ENCODE results near the gene RBM43.

RBM43 gene

GRCh38 chr2:151269798-151270568 lies 8.3 kb upstream of the RBM43 start:
- no peaks in the 10 kb centered on the region for H3K4me1 ChIP-seq (ENCODE audit: control insufficient read depth in 5 of 5, insufficient read depth in 5 of 5, low read length in 5 of 5)
- no peak overlapping the region for H3K9ac ChIP-seq (ENCODE audit: low read length in 5 of 5)
- H3K4me3 ChIP-seq (ENCODE audit: low read depth in 1 of 5, low read length in 5 of 5): no peak overlapping the region
- no peaks in the 10 kb centered on the region for H3K9me3 ChIP-seq (ENCODE audit: control insufficient read depth in 5 of 5, low read length in 5 of 5)
- H3K27me3 ChIP-seq (ENCODE audit: control insufficient read depth in 5 of 5, insufficient read depth in 4 of 5, low read length in 5 of 5): no peaks in the 10 kb centered on the region
- H3K27ac ChIP-seq (ENCODE audit: low read depth, low read length): no peak overlapping the region
- peaks cover 21 to 32% (median 26%) of the 10 kb centered on the region in 5 donors for H3K36me3 ChIP-seq (ENCODE audit: control insufficient read depth in 5 of 5, insufficient read depth in 5 of 5, low read length in 5 of 5)

GRCh38 chr2:151268085-151268484 lies 6.4 kb upstream of the RBM43 start:
- Histone ChIP-seq H3K9ac (ENCODE audit: low read length in 5 of 5) (no peak overlapping the region), H3K36me3 (ENCODE audit: control insufficient read depth in 5 of 5, insufficient read depth in 5 of 5, low read length in 5 of 5) (peaks cover 19 to 26% (median 22%) of the 10 kb centered on the region in 5 donors), H3K27me3 (ENCODE audit: control insufficient read depth in 5 of 5, insufficient read depth in 4 of 5, low read length in 5 of 5) (no peaks in the 10 kb centered on the region), H3K9me3 (ENCODE audit: control insufficient read depth in 5 of 5, low read length in 5 of 5) (no peaks in the 10 kb centered on the region), H3K27ac (ENCODE audit: low read depth, low read length) (no peak overlapping the region), H3K4me3 (ENCODE audit: low read depth in 1 of 5, low read length in 5 of 5) (no peak overlapping the region), H3K4me1 (ENCODE audit: control insufficient read depth in 5 of 5, insufficient read depth in 5 of 5, low read length in 5 of 5) (no peaks in the 10 kb centered on the region)

GRCh38 chr2:151267537-151267936 lies 5.9 kb upstream of the RBM43 start:
- H3K9ac ChIP-seq (ENCODE audit: low read length in 5 of 5): no peak overlapping the region
- peaks cover 15 to 22% (median 19%) of the 10 kb centered on the region in 5 donors for H3K36me3 ChIP-seq (ENCODE audit: control insufficient read depth in 5 of 5, insufficient read depth in 5 of 5, low read length in 5 of 5)
- H3K9me3 ChIP-seq (ENCODE audit: control insufficient read depth in 5 of 5, low read length in 5 of 5): no peaks in the 10 kb centered on the region
- H3K27me3 ChIP-seq (ENCODE audit: control insufficient read depth in 5 of 5, insufficient read depth in 4 of 5, low read length in 5 of 5): no peaks in the 10 kb centered on the region
- H3K27ac ChIP-seq (ENCODE audit: low read depth, low read length): no peak overlapping the region
- H3K4me1 ChIP-seq (ENCODE audit: control insufficient read depth in 5 of 5, insufficient read depth in 5 of 5, low read length in 5 of 5): no peaks in the 10 kb centered on the region
- H3K4me3 ChIP-seq (ENCODE audit: low read depth in 1 of 5, low read length in 5 of 5): no peak overlapping the region

GRCh38 chr2:151265991-151266390 lies 4.3 kb upstream of the RBM43 start:
- no peak overlapping the region for H3K27ac ChIP-seq (ENCODE audit: low read depth, low read length)
- no peaks in the 10 kb centered on the region for H3K27me3 ChIP-seq (ENCODE audit: control insufficient read depth in 5 of 5, insufficient read depth in 4 of 5, low read length in 5 of 5)
- H3K36me3 ChIP-seq (ENCODE audit: control insufficient read depth in 5 of 5, insufficient read depth in 5 of 5, low read length in 5 of 5): peaks cover 8 to 13% (median 11%) of the 10 kb centered on the region in 5 donors
- H3K4me1 ChIP-seq (ENCODE audit: control insufficient read depth in 5 of 5, insufficient read depth in 5 of 5, low read length in 5 of 5): peaks cover 2 to 7% (median 6%) of the 10 kb centered on the region in 5 donors
- no peaks in the 10 kb centered on the region for H3K9me3 ChIP-seq (ENCODE audit: control insufficient read depth in 5 of 5, low read length in 5 of 5)
- no peak overlapping the region for H3K4me3 ChIP-seq (ENCODE audit: low read depth in 1 of 5, low read length in 5 of 5)
- no peak overlapping the region for H3K9ac ChIP-seq (ENCODE audit: low read length in 5 of 5)

- Histone ChIP-seq H3K27me3 (ENCODE audit: control insufficient read depth in 5 of 5, insufficient read depth in 4 of 5, low read length in 5 of 5) (no peaks in the 10 kb centered on the region), H3K27ac (ENCODE audit: low read depth, low read length) (no peak overlapping the region), H3K4me3 (ENCODE audit: low read depth in 1 of 5, low read length in 5 of 5) (no peak overlapping the region), H3K36me3 (ENCODE audit: control insufficient read depth in 5 of 5, insufficient read depth in 5 of 5, low read length in 5 of 5) (no peaks in the 10 kb centered on the region), H3K9ac (ENCODE audit: low read length in 5 of 5) (no peak overlapping the region), H3K4me1 (ENCODE audit: control insufficient read depth in 5 of 5, insufficient read depth in 5 of 5, low read length in 5 of 5) (peaks cover 2 to 16% (median 10%) of the 10 kb centered on the region in 5 donors), H3K9me3 (ENCODE audit: control insufficient read depth in 5 of 5, low read length in 5 of 5) (no peaks in the 10 kb centered on the region)
These were observed 2.6 kb upstream of the RBM43 start for GRCh38 chr2:151264157-151264825.

GRCh38 chr2:151262629-151263028 lies 966 bp upstream of the RBM43 start:
- Histone ChIP-seq H3K27me3 (ENCODE audit: control insufficient read depth in 5 of 5, insufficient read depth in 4 of 5, low read length in 5 of 5) (no peaks in the 10 kb centered on the region), H3K9ac (ENCODE audit: low read length in 5 of 5) (peak overlapping the region in 1 of 5 donors; percentile 93), H3K4me1 (ENCODE audit: control insufficient read depth in 5 of 5, insufficient read depth in 5 of 5, low read length in 5 of 5) (peaks cover 2 to 16% (median 10%) of the 10 kb centered on the region in 5 donors), H3K27ac (ENCODE audit: low read depth, low read length) (no peak overlapping the region), H3K9me3 (ENCODE audit: control insufficient read depth in 5 of 5, low read length in 5 of 5) (no peaks in the 10 kb centered on the region), H3K36me3 (ENCODE audit: control insufficient read depth in 5 of 5, insufficient read depth in 5 of 5, low read length in 5 of 5) (no peaks in the 10 kb centered on the region), H3K4me3 (ENCODE audit: low read depth in 1 of 5, low read length in 5 of 5) (no peak overlapping the region)

GRCh38 chr2:151261977-151262291 lies 271 bp upstream of the RBM43 start:
- Histone ChIP-seq H3K36me3 (ENCODE audit: control insufficient read depth in 5 of 5, insufficient read depth in 5 of 5, low read length in 5 of 5) (no peaks in the 10 kb centered on the region), H3K4me3 (ENCODE audit: low read depth in 1 of 5, low read length in 5 of 5) (peak overlapping the region; percentile 73 to 96 (median 95)), H3K27me3 (ENCODE audit: control insufficient read depth in 5 of 5, insufficient read depth in 4 of 5, low read length in 5 of 5) (no peaks in the 10 kb centered on the region), H3K9ac (ENCODE audit: low read length in 5 of 5) (peak overlapping the region; percentile 3 to 94 (median 80)), H3K4me1 (ENCODE audit: control insufficient read depth in 5 of 5, insufficient read depth in 5 of 5, low read length in 5 of 5) (peaks cover 2 to 16% (median 10%) of the 10 kb centered on the region in 5 donors), H3K27ac (ENCODE audit: low read depth, low read length) (peak overlapping the region; percentile 98), H3K9me3 (ENCODE audit: control insufficient read depth in 5 of 5, low read length in 5 of 5) (no peaks in the 10 kb centered on the region)

- Histone ChIP-seq H3K4me3 (ENCODE audit: low read depth in 1 of 5, low read length in 5 of 5) (peak overlapping the region; percentile 73 to 96 (median 95)), H3K9ac (ENCODE audit: low read length in 5 of 5) (peak overlapping the region; percentile 66 to 97 (median 93)), H3K27me3 (ENCODE audit: control insufficient read depth in 5 of 5, insufficient read depth in 4 of 5, low read length in 5 of 5) (no peaks in the 10 kb centered on the region), H3K9me3 (ENCODE audit: control insufficient read depth in 5 of 5, low read length in 5 of 5) (no peaks in the 10 kb centered on the region), H3K36me3 (ENCODE audit: control insufficient read depth in 5 of 5, insufficient read depth in 5 of 5, low read length in 5 of 5) (no peaks in the 10 kb centered on the region), H3K4me1 (ENCODE audit: control insufficient read depth in 5 of 5, insufficient read depth in 5 of 5, low read length in 5 of 5) (peaks cover 2 to 16% (median 10%) of the 10 kb centered on the region in 5 donors), H3K27ac (ENCODE audit: low read depth, low read length) (peak overlapping the region; percentile 98)
These were observed 961 bp downstream of the RBM43 start for GRCh38 chr2:151260573-151261230.

GRCh38 chr2:151258121-151258520 lies 3.5 kb downstream of the RBM43 start:
- peaks cover 3 to 11% (median 10%) of the 10 kb centered on the region in 5 donors for H3K36me3 ChIP-seq (ENCODE audit: control insufficient read depth in 5 of 5, insufficient read depth in 5 of 5, low read length in 5 of 5)
- H3K4me1 ChIP-seq (ENCODE audit: control insufficient read depth in 5 of 5, insufficient read depth in 5 of 5, low read length in 5 of 5): peaks cover 2 to 16% (median 10%) of the 10 kb centered on the region in 5 donors
- no peak overlapping the region for H3K4me3 ChIP-seq (ENCODE audit: low read depth in 1 of 5, low read length in 5 of 5)
- H3K27ac ChIP-seq (ENCODE audit: low read depth, low read length): no peak overlapping the region
- H3K27me3 ChIP-seq (ENCODE audit: control insufficient read depth in 5 of 5, insufficient read depth in 4 of 5, low read length in 5 of 5): no peaks in the 10 kb centered on the region
- no peaks in the 10 kb centered on the region for H3K9me3 ChIP-seq (ENCODE audit: control insufficient read depth in 5 of 5, low read length in 5 of 5)
- no peak overlapping the region for H3K9ac ChIP-seq (ENCODE audit: low read length in 5 of 5)

- Histone ChIP-seq H3K36me3 (ENCODE audit: control insufficient read depth in 5 of 5, insufficient read depth in 5 of 5, low read length in 5 of 5) (peaks cover 26 to 51% (median 39%) of the 10 kb centered on the region in 5 donors), H3K4me3 (ENCODE audit: low read depth in 1 of 5, low read length in 5 of 5) (no peak overlapping the region), H3K9me3 (ENCODE audit: control insufficient read depth in 5 of 5, low read length in 5 of 5) (peaks cover 4 to 9% (median 6%) of the 10 kb centered on the region in 5 donors), H3K4me1 (ENCODE audit: control insufficient read depth in 5 of 5, insufficient read depth in 5 of 5, low read length in 5 of 5) (no peaks in the 10 kb centered on the region), H3K27ac (ENCODE audit: low read depth, low read length) (no peak overlapping the region), H3K27me3 (ENCODE audit: control insufficient read depth in 5 of 5, insufficient read depth in 4 of 5, low read length in 5 of 5) (no peaks in the 10 kb centered on the region), H3K9ac (ENCODE audit: low read length in 5 of 5) (no peak overlapping the region)
These were observed 9.0 kb downstream of the RBM43 start for GRCh38 chr2:151252646-151253045.
